Liver (tissue), 9 donors: ENCODE results near the gene COQ7. TPM values are rescaled to one million over a fixed set of nuclear protein-coding genes. Genes with fewer than 3 reads are reported as not detected.

Source experiments
- DNase-seq: peaks from one replicate; pipeline ENCODE4 v3.0.0-alpha.2; 2017; ENCODE audit warnings: low spot score
- H3K27ac ChIP-seq, 2 donors: one replicate each; pipeline ENCODE4 v1.7.0; 2013; ENCODE audit warnings: inconsistent platforms in 2 of 2, low read length in 2 of 2, control low read depth in 1 of 2, low read depth in 1 of 2, mild to moderate bottlenecking in 1 of 2
- H3K27me3 ChIP-seq, 4 donors: one replicate each; pipeline versions ENCODE4 v1.6.1 to v1.7.0; 2013; ENCODE audit warnings: low read length in 3 of 4, inconsistent platforms in 1 of 4, mild to moderate bottlenecking in 1 of 4, moderate library complexity in 1 of 4; ENCODE audit not compliant: control insufficient read depth in 4 of 4, insufficient read depth in 4 of 4
- H3K36me3 ChIP-seq, 4 donors: one replicate each; pipeline versions ENCODE4 v1.6.1 to v1.7.0; 2013; ENCODE audit warnings: low read length in 3 of 4, mild to moderate bottlenecking in 3 of 4, low read depth in 1 of 4, moderate library complexity in 1 of 4; ENCODE audit not compliant: control insufficient read depth in 4 of 4, insufficient read depth in 3 of 4
- H3K4me1 ChIP-seq, 4 donors: one replicate each; pipeline versions ENCODE4 v1.6.1 to v1.7.0; 2013; ENCODE audit warnings: low read length in 3 of 4, mild to moderate bottlenecking in 3 of 4, moderate library complexity in 1 of 4; ENCODE audit not compliant: control insufficient read depth in 4 of 4, insufficient read depth in 4 of 4
- H3K4me3 ChIP-seq, 3 donors: one replicate each; pipeline versions ENCODE4 v1.6.1 to v1.7.0; 2013; ENCODE audit warnings: low read length in 3 of 3, control low read depth in 1 of 3, low read depth in 1 of 3, mild to moderate bottlenecking in 1 of 3
- H3K9ac ChIP-seq, 2 donors: one replicate each; pipeline ENCODE4 v1.7.0; 2013; ENCODE audit warnings: low read length in 2 of 2, mild to moderate bottlenecking in 2 of 2, moderate library complexity in 2 of 2, control low read depth in 1 of 2, low read depth in 1 of 2
- H3K9me3 ChIP-seq, 4 donors: one replicate each; pipeline versions ENCODE4 v1.6.1 to v1.7.0; 2013; ENCODE audit warnings: low read length in 3 of 4; ENCODE audit not compliant: control insufficient read depth in 4 of 4
- EGR1 ChIP-seq, 2 donors: IDR thresholded peaks; 2 replicates each; pipeline ENCODE4 v1.6.1; 2016 to 2018; ENCODE audit warnings: antibody characterized with exemption in 2 of 2, low read depth in 2 of 2
- FOXA1 ChIP-seq: IDR thresholded peaks from 2 replicates; pipeline ENCODE4 v1.6.1; 2016; ENCODE audit warnings: antibody characterized with exemption
- FOXA2 ChIP-seq: IDR thresholded peaks from 2 replicates; pipeline ENCODE4 v1.6.1; 2016; ENCODE audit warnings: antibody characterized with exemption
- GABPA ChIP-seq, 2 donors: IDR thresholded peaks in 1 of 2; conservative IDR thresholded peaks in 1 of 2; 2 replicates each; pipeline ENCODE4 v1.6.1; 2016; ENCODE audit warnings: antibody characterized with exemption in 2 of 2, mild to moderate bottlenecking in 1 of 2, moderate library complexity in 1 of 2
- HNF4A ChIP-seq, 2 donors: conservative IDR thresholded peaks; 2 replicates each; pipeline ENCODE4 v1.6.1; 2016; ENCODE audit warnings: antibody characterized with exemption in 2 of 2, mild to moderate bottlenecking in 2 of 2
- HNF4G ChIP-seq: IDR thresholded peaks from 2 replicates; pipeline ENCODE4 v1.6.1; 2016; ENCODE audit warnings: antibody characterized with exemption
- JUND ChIP-seq, 2 donors: IDR thresholded peaks; 2 replicates each; pipeline ENCODE4 v1.6.1; 2016; ENCODE audit warnings: antibody characterized with exemption in 2 of 2
- NR2F2 ChIP-seq: IDR thresholded peaks from 2 replicates; pipeline ENCODE4 v1.6.1; 2016; ENCODE audit warnings: antibody characterized with exemption
- RAD21 ChIP-seq, 2 donors: IDR thresholded peaks; 2 replicates each; pipeline ENCODE4 v1.6.1; 2016; ENCODE audit warnings: antibody characterized with exemption in 2 of 2, mild to moderate bottlenecking in 2 of 2
- RXRA ChIP-seq, 2 donors: IDR thresholded peaks; 2 replicates each; pipeline ENCODE4 v1.6.1; 2017 to 2018; ENCODE audit warnings: antibody characterized with exemption in 2 of 2, mild to moderate bottlenecking in 1 of 2
- SP1 ChIP-seq: IDR thresholded peaks from 2 replicates; pipeline ENCODE4 v1.6.1; 2018; ENCODE audit warnings: antibody characterized with exemption, mild to moderate bottlenecking
- TAF1 ChIP-seq: conservative IDR thresholded peaks from 2 replicates; pipeline ENCODE4 v1.6.1; 2016; ENCODE audit warnings: antibody characterized with exemption, mild to moderate bottlenecking
- YY1 ChIP-seq: IDR thresholded peaks from 2 replicates; pipeline ENCODE4 v1.6.1; 2016; ENCODE audit warnings: antibody characterized with exemption, mild to moderate bottlenecking
- ZBTB33 ChIP-seq: IDR thresholded peaks from 2 replicates; pipeline ENCODE4 v1.6.1; 2016; ENCODE audit warnings: antibody characterized with exemption
- WGBS: extraction: QIAGEN DNeasy Blood & Tissue Kit; methylation state at CpG from one replicate; pipeline ENCODE4 v1.1.7; 2013; 5-methylcytosine and 5-hydroxymethylcytosine counted together
- polyA plus RNA-seq, 2 donors: library from polyadenylated mRNA; stranded (reverse) in 1 of 2; unstranded in 1 of 2; fragments of 200-250 nt in 1 of 2; fragments of >200 nt in 1 of 2; fragmentation: Nextera tagmentation in 1 of 2; extraction: Ambion mirVana in 1 of 2; gene quantifications; one replicate each; pipeline versions ENCODE4 v1.2.1 to v1.2.3, GENCODE V29; 2013 to 2015
- total RNA-seq, 2 donors: library from RNA; depleted of rRNA; stranded (reverse); fragments of >200 nt; gene quantifications; one replicate each; pipeline ENCODE4 v1.2.3, GENCODE V29; 2014
- TF ChIP-seq, protein P1 (sequence below): IDR thresholded peaks from 2 replicates; pipeline ENCODE4 v1.6.1; 2016; ENCODE audit warnings: antibody characterized with exemption
- TF ChIP-seq, protein P2 (sequence below): fragments of 150-350 bp; IDR thresholded peaks from 2 replicates; pipeline ENCODE4 v1.5.1; 2017; ENCODE audit warnings: improper control_type of control experiment, low read depth, low read length; ENCODE audit not compliant: missing input control
- TF ChIP-seq, protein P3 (sequence below): IDR thresholded peaks from 2 replicates; pipeline ENCODE4 v1.6.1; 2016; ENCODE audit warnings: antibody characterized with exemption
- TF ChIP-seq, protein P4 (sequence below): IDR thresholded peaks from 2 replicates; pipeline ENCODE4 v1.6.1; 2016; ENCODE audit warnings: antibody characterized with exemption, mild to moderate bottlenecking
- donor health status: healthy.
- donor health status: healthy.
- donor health status: healthy.
- donor health status: healthy.
- donor health status: healthy.

Gene COQ7
- total and polyA plus RNA-seq, 4 donors, result 5.3 to 10.8 (median 7.2) TPM

GRCh38 chr16:19112099-19112407, 44.6 kb downstream of the COQ7 start:
- no peak overlapping the region for H3K9ac ChIP-seq
- 97% methylated on average over 2 of the region's 2 CpGs for WGBS
- H3K36me3 ChIP-seq, result peaks cover 0 to 2% (median 0%) of the 10 kb centered on the region in 4 donors
- H3K27ac ChIP-seq, result no peak overlapping the region
- H3K4me3 ChIP-seq, result no peak overlapping the region
- peaks cover 20 to 57% (median 40%) of the 10 kb centered on the region in 4 donors for H3K4me1 ChIP-seq
- DNase-seq, result no peak
- no peaks in the 10 kb centered on the region for H3K9me3 ChIP-seq
- H3K27me3 ChIP-seq, result no peaks in the 10 kb centered on the region
- no peak for TF ChIP-seq SP1
- no peak for TF ChIP-seq JUND (IDR thresholded peaks at IDR 0.05)
- TF ChIP-seq FOXA2, result no peak
- TF ChIP-seq, protein P1, sequence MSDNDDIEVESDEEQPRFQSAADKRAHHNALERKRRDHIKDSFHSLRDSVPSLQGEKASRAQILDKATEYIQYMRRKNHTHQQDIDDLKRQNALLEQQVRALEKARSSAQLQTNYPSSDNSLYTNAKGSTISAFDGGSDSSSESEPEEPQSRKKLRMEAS, result no peak
- no peak for TF ChIP-seq EGR1 (IDR thresholded peaks at IDR 0.05; ENCODE audit: low read depth in 2 of 2)
- TF ChIP-seq FOXA1, result no peak
- TF ChIP-seq, protein P2, sequence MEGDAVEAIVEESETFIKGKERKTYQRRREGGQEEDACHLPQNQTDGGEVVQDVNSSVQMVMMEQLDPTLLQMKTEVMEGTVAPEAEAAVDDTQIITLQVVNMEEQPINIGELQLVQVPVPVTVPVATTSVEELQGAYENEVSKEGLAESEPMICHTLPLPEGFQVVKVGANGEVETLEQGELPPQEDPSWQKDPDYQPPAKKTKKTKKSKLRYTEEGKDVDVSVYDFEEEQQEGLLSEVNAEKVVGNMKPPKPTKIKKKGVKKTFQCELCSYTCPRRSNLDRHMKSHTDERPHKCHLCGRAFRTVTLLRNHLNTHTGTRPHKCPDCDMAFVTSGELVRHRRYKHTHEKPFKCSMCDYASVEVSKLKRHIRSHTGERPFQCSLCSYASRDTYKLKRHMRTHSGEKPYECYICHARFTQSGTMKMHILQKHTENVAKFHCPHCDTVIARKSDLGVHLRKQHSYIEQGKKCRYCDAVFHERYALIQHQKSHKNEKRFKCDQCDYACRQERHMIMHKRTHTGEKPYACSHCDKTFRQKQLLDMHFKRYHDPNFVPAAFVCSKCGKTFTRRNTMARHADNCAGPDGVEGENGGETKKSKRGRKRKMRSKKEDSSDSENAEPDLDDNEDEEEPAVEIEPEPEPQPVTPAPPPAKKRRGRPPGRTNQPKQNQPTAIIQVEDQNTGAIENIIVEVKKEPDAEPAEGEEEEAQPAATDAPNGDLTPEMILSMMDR, result no peak
- no peak for TF ChIP-seq RXRA (IDR thresholded peaks at IDR 0.05)
- TF ChIP-seq YY1, result no peak
- TF ChIP-seq RAD21 (IDR thresholded peaks at IDR 0.05), result no peak
- TF ChIP-seq HNF4A (conservative IDR thresholded peaks at IDR 0.05), result no peak
- TF ChIP-seq GABPA (IDR thresholded peaks at IDR 0.05 in 1 of 2, conservative IDR thresholded peaks at IDR 0.05 in 1 of 2), result no peak
- no peak for TF ChIP-seq ZBTB33
- no peak for TF ChIP-seq NR2F2
- TF ChIP-seq HNF4G, result no peak
- TF ChIP-seq, protein P3, sequence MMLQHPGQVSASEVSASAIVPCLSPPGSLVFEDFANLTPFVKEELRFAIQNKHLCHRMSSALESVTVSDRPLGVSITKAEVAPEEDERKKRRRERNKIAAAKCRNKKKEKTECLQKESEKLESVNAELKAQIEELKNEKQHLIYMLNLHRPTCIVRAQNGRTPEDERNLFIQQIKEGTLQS, result no peak
- TF ChIP-seq, protein P4, sequence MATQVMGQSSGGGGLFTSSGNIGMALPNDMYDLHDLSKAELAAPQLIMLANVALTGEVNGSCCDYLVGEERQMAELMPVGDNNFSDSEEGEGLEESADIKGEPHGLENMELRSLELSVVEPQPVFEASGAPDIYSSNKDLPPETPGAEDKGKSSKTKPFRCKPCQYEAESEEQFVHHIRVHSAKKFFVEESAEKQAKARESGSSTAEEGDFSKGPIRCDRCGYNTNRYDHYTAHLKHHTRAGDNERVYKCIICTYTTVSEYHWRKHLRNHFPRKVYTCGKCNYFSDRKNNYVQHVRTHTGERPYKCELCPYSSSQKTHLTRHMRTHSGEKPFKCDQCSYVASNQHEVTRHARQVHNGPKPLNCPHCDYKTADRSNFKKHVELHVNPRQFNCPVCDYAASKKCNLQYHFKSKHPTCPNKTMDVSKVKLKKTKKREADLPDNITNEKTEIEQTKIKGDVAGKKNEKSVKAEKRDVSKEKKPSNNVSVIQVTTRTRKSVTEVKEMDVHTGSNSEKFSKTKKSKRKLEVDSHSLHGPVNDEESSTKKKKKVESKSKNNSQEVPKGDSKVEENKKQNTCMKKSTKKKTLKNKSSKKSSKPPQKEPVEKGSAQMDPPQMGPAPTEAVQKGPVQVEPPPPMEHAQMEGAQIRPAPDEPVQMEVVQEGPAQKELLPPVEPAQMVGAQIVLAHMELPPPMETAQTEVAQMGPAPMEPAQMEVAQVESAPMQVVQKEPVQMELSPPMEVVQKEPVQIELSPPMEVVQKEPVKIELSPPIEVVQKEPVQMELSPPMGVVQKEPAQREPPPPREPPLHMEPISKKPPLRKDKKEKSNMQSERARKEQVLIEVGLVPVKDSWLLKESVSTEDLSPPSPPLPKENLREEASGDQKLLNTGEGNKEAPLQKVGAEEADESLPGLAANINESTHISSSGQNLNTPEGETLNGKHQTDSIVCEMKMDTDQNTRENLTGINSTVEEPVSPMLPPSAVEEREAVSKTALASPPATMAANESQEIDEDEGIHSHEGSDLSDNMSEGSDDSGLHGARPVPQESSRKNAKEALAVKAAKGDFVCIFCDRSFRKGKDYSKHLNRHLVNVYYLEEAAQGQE, result no peak
- no peak for TF ChIP-seq TAF1
